Progenitor cell of endocrine pancreas (in vitro differentiated cells): Measurements from ENCODE around the gene GBX2. TPM values are rescaled to one million over a fixed set of nuclear protein-coding genes. Genes with fewer than 3 reads are reported as not detected.

Experiments
- DNase-seq: peaks from one replicate; pipeline ENCODE4 v3.0.0; 2021; ENCODE audit warnings: low spot score; ENCODE audit not compliant: unreplicated experiment
- H3K27ac Mint-ChIP-seq: 2 replicates; pipeline ENCODE4 v1.8.0; 2021; ENCODE audit warnings: mild to moderate bottlenecking, moderate library complexity, mixed read lengths
- H3K27me3 Mint-ChIP-seq: 2 replicates; pipeline ENCODE4 v1.8.0; 2021; ENCODE audit warnings: mixed read lengths
- H3K36me3 Mint-ChIP-seq: 2 replicates; pipeline ENCODE4 v1.8.0; 2022; ENCODE audit warnings: mixed read lengths; ENCODE audit not compliant: insufficient read depth
- H3K4me1 Mint-ChIP-seq: 2 replicates; pipeline ENCODE4 v1.8.0; 2021; ENCODE audit warnings: low read depth, mixed read lengths
- H3K4me3 Mint-ChIP-seq: 2 replicates; pipeline ENCODE4 v1.8.0; 2021; ENCODE audit warnings: low read depth, mild to moderate bottlenecking, moderate library complexity, mixed read lengths
- H3K9me3 Mint-ChIP-seq: 2 replicates; pipeline ENCODE4 v1.8.0; 2021; ENCODE audit warnings: low read depth, mixed read lengths
- total RNA-seq: library from RNA; stranded (reverse); gene quantifications from 2 replicates; pipeline ENCODE4 v1.2.1, GENCODE V29; 2021
- TF ChIP-seq, protein P1 (sequence below): fragments of 200-600 bp; sonication (generic); IDR thresholded peaks from one replicate; pipeline ENCODE4 v1.5.0; 2021; ENCODE audit warnings: antibody characterized with exemption, mild to moderate bottlenecking; ENCODE audit not compliant: unreplicated experiment

GBX2 gene
- total RNA-seq, 1 donor from 2014 or later, result not detected

DNA sequence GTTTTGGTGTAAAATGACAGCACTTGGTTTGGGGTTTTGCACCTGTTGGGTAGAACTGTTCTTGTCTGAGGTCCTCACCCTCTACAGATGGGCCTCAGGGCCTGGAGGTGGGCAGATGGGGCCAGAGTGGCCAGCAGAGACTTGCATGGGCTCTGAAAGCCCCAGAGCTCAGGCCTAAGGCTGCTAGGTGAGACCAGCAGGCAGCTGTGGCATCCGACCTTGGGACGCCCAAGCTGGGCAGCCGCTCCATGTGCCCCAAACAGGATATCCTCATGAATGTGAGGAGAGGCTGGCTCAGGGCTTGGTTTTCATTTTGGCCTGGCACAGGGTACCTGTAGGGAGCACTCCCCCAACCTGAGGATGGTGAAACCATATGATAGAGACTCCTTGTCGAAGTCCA, 38.3 kb downstream of the GBX2 start:
- H3K4me3 Mint-ChIP-seq, result no peak overlapping the region
- H3K9me3 Mint-ChIP-seq, result no peaks in the 10 kb centered on the region
- H3K27me3 Mint-ChIP-seq, result no peaks in the 10 kb centered on the region
- no peak overlapping the region for H3K27ac Mint-ChIP-seq
- H3K36me3 Mint-ChIP-seq, result peaks cover 17% of the 10 kb centered on the region
- no peaks in the 10 kb centered on the region for H3K4me1 Mint-ChIP-seq
- TF ChIP-seq, protein P1, sequence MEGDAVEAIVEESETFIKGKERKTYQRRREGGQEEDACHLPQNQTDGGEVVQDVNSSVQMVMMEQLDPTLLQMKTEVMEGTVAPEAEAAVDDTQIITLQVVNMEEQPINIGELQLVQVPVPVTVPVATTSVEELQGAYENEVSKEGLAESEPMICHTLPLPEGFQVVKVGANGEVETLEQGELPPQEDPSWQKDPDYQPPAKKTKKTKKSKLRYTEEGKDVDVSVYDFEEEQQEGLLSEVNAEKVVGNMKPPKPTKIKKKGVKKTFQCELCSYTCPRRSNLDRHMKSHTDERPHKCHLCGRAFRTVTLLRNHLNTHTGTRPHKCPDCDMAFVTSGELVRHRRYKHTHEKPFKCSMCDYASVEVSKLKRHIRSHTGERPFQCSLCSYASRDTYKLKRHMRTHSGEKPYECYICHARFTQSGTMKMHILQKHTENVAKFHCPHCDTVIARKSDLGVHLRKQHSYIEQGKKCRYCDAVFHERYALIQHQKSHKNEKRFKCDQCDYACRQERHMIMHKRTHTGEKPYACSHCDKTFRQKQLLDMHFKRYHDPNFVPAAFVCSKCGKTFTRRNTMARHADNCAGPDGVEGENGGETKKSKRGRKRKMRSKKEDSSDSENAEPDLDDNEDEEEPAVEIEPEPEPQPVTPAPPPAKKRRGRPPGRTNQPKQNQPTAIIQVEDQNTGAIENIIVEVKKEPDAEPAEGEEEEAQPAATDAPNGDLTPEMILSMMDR, result no peak
- DNase-seq, result no peak

DNA sequence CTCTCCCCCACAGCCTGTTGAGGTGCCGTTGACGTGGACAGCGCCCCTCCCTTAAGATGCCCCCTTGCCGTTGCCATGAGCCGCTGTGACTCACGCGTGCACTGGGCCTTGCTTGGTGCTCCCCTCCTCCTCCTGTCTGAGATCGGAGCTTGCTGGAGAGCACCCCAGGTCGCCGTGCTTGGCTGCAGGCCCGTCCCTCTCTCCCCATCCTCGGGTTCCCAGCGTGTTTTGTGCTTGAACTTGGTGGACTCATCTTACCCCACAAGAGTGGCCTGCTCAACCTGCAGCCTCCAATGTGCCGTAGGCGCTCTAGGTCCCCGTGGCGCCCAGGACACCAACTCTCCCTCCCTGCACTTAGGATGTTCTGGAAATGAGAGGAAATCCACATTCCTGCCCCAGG, 39.9 kb downstream of the GBX2 start:
- Mint-ChIP-seq H3K27ac (no peak overlapping the region), H3K36me3 (peaks cover 26% of the 10 kb centered on the region), H3K27me3 (no peaks in the 10 kb centered on the region), H3K4me1 (no peaks in the 10 kb centered on the region), H3K9me3 (no peaks in the 10 kb centered on the region), H3K4me3 (no peak overlapping the region)
- TF ChIP-seq, protein P1, result no peak
- DNase-seq, result no peak

DNA sequence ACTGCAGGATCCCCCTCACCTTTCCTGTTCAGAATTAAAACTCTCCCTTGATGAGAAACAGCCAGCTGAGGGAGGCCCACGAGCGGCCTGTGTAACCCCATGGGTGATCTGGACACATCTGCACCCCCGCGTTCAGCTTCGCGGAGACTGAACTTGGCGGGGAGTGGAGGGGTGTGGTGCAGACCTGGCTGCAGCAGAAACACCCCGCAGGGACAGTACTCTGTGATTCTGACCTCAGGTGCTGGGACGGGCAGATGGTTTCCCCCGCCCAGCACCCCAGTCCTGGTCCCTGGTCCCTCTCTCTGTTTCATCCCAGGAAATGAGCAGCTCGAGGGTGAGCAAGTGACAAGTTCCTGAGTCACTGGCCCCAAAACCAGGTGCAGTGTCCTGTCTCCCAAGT, 41.2 kb downstream of the GBX2 start:
- Mint-ChIP-seq H3K27me3 (no peaks in the 10 kb centered on the region), H3K36me3 (peaks cover 22% of the 10 kb centered on the region), H3K4me1 (no peaks in the 10 kb centered on the region), H3K27ac (no peak overlapping the region), H3K4me3 (no peak overlapping the region), H3K9me3 (no peaks in the 10 kb centered on the region)
- no peak for DNase-seq
- TF ChIP-seq, protein P1, result no peak

DNA sequence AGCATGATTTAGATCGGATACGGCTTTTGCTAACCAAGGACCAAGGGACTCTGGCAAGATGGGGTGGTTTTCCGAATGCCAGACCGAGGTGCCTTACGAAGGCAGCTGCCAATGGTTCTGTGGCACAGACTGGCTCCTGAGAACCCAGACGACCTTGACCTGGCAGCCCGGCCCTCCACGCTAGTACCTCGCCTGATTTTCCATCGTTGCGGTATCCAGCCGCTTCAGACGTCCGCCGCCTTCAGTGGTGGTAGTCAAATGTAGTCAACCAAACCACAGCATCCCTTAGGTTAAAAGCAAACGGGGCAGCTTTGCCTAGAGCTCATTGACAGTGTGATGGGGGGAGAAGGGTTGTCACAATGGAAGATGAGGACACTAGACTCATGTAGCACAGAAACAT, 42.6 kb downstream of the GBX2 start:
- peaks cover 3% of the 10 kb centered on the region for H3K27me3 Mint-ChIP-seq
- no peak for DNase-seq
- H3K36me3 Mint-ChIP-seq, result peaks cover 24% of the 10 kb centered on the region
- peaks cover 4% of the 10 kb centered on the region for H3K4me1 Mint-ChIP-seq
- no peak overlapping the region for H3K27ac Mint-ChIP-seq
- TF ChIP-seq, protein P1, result no peak
- no peaks in the 10 kb centered on the region for H3K9me3 Mint-ChIP-seq
- no peak overlapping the region for H3K4me3 Mint-ChIP-seq

DNA sequence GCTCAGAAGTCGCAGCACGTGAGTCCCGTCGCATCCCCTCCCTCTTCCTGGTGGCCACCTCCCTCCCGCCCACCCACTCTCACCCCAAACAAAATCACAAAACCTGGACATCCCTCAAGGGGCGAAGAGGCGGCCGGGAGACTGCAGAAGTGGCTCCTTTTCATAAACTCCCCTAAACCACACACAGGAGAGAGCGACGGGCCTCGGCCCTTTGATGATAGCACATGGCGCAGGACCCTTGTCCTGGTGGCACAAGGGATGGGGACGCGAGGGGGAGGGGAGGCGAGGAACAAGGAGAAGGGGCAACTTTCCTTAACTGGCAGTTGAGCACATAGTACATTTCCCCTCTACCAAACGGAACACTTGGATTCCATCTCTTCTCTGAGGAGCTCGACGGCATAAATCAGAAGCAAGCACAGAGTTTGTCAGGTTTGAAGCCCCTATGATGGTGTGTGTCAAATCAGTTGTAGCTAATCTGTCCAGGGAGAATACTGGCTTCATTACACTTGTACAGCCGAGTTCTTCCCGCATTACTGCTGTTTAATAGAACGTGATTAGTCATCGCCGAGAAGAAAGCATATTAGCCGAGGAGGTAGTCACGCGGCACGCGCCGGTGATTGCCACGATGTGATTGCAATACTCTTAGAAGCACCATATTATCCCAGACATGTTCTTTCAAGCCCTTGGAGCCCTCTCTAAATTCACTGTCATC, 43.8 kb downstream of the GBX2 start:
- peaks cover 27% of the 10 kb centered on the region for H3K36me3 Mint-ChIP-seq
- TF ChIP-seq, protein P1, result no peak
- H3K27me3 Mint-ChIP-seq, result peaks cover 14% of the 10 kb centered on the region
- no peak overlapping the region for H3K27ac Mint-ChIP-seq
- H3K9me3 Mint-ChIP-seq, result no peaks in the 10 kb centered on the region
- peaks cover 7% of the 10 kb centered on the region for H3K4me1 Mint-ChIP-seq
- no peak overlapping the region for H3K4me3 Mint-ChIP-seq
- DNase-seq, result no peak
